ENCODE measurements around the gene HOXC11. TPM values are rescaled to one million over a fixed set of nuclear protein-coding genes. Genes with fewer than 3 reads are reported as not detected.

Gene HOXC11
- total RNA-seq, 4 donors from 2014 or later, result 0.20 to 0.63 (median 0.60) TPM; not detected in 1

- Histone ChIP-seq H3K9me3 (no peaks in the 10 kb centered on the region), H3K27ac (peak overlapping the region; percentile 78 to 99 (median 92)), H3K4me3 (peak overlapping the region in 2 of 4 donors; percentile 39 to 59), H3K27me3 (peaks cover 0 to 62% of the 10 kb centered on the region in 2 donors), H3K4me1 (peaks cover 0 to 87% (median 20%) of the 10 kb centered on the region in 4 donors), H3K36me3 (no peaks in the 10 kb centered on the region)
- WGBS, 2 donors, result 23 to 41% methylated on average over 17 of the region's 17 CpGs
- no peak for TF ChIP-seq EP300 (IDR thresholded peaks at IDR 0.05)
- no peak for TF ChIP-seq POLR2A (IDR thresholded peaks at IDR 0.05)
- TF ChIP-seq CTCF (IDR thresholded peaks at IDR 0.05), result no peak
- no peak for DNase-seq (ENCODE audit: low spot score in 2 of 2)
Observed at GRCh38 chr12:54010972-54011664, 38.2 kb downstream of the HOXC11 start.

GRCh38 chr12:54011665-54012532 is 39.0 kb downstream of the HOXC11 start:
- H3K27ac ChIP-seq, result peak overlapping the region in 3 of 4 donors; percentile 87 to 99 (median 96)
- H3K27me3 ChIP-seq, result peaks cover 0 to 68% of the 10 kb centered on the region in 2 donors
- no peak overlapping the region for H3K4me3 ChIP-seq

GRCh38 chr12:54012631-54013409 is 39.9 kb downstream of the HOXC11 start:
- 37 to 56% methylated on average over 6 of the region's 6 CpGs for WGBS, 2 donors
- Histone ChIP-seq H3K4me1 (peaks cover 0 to 81% (median 16%) of the 10 kb centered on the region in 4 donors), H3K27me3 (peaks cover 0 to 61% of the 10 kb centered on the region in 2 donors)

More at GRCh38 chr12:54011665-54012532, 39.0 kb downstream of the HOXC11 start:
- TF ChIP-seq EP300 (IDR thresholded peaks at IDR 0.05), result no peak
- TF ChIP-seq CTCF (IDR thresholded peaks at IDR 0.05), result no peak
- TF ChIP-seq POLR2A (IDR thresholded peaks at IDR 0.05), result no peak
- WGBS, 2 donors, result 59 to 71% methylated on average over 14 of the region's 14 CpGs
- H3K9me3 ChIP-seq, result no peaks in the 10 kb centered on the region
- peaks cover 0 to 87% (median 20%) of the 10 kb centered on the region in 4 donors for H3K4me1 ChIP-seq
- DNase-seq (ENCODE audit: low spot score in 2 of 2), result no peak
- no peaks in the 10 kb centered on the region for H3K36me3 ChIP-seq

GRCh38 chr12:54014377-54015017 is 41.6 kb downstream of the HOXC11 start:
- peaks cover 0 to 79% (median 12%) of the 10 kb centered on the region in 4 donors for H3K4me1 ChIP-seq
- peaks cover 0 to 55% of the 10 kb centered on the region in 2 donors for H3K27me3 ChIP-seq
- no peaks in the 10 kb centered on the region for H3K9me3 ChIP-seq
- peak overlapping the region; percentile 78 to 99 (median 92) for H3K27ac ChIP-seq
- no peaks in the 10 kb centered on the region for H3K36me3 ChIP-seq
- peak overlapping the region; percentile 8 to 38 (median 18) for H3K4me3 ChIP-seq
- no peak for DNase-seq (ENCODE audit: low spot score in 2 of 2)
- no peak for TF ChIP-seq POLR2A (IDR thresholded peaks at IDR 0.05)
- no peak for TF ChIP-seq CTCF (IDR thresholded peaks at IDR 0.05)
- TF ChIP-seq EP300 (IDR thresholded peaks at IDR 0.05), result no peak
- WGBS, 2 donors, result 18 to 44% methylated on average over 30 to 36 of the region's 36 CpGs

More at GRCh38 chr12:54012631-54013409, 39.9 kb downstream of the HOXC11 start:
- Histone ChIP-seq H3K36me3 (no peaks in the 10 kb centered on the region), H3K4me3 (no peak overlapping the region), H3K27ac (peak overlapping the region; percentile 23 to 99 (median 92)), H3K9me3 (no peaks in the 10 kb centered on the region)
- DNase-seq (ENCODE audit: low spot score in 2 of 2), result no peak
- TF ChIP-seq EP300 (IDR thresholded peaks at IDR 0.05) (no peak), POLR2A (IDR thresholded peaks at IDR 0.05) (no peak), CTCF (IDR thresholded peaks at IDR 0.05) (no peak)

All from tibial nerve (tissue), 4 donors.